Stimulated activated naive CD8-positive, alpha-beta T cell treated with anti-CD3 and anti-CD28 coated beads, Interleukin-15, Interleukin-2, amounts not matched to agents 100 ng/mL and 50 ng/mL, for 24 hours (primary cell): Measurements from ENCODE around the gene ZNF407.
"Not testable (repeated sequence)": the region's sequence is repeated elsewhere in the genome, so short reads cannot be mapped to it uniquely, and the experiment has no call there.

Source experiments
- H3K27ac Mint-ChIP-seq: one replicate; pipeline ENCODE4 v1.8.0; 2021; ENCODE audit warnings: mild to moderate bottlenecking, mixed read lengths
- H3K27me3 Mint-ChIP-seq: one replicate; pipeline ENCODE4 v1.8.0; 2021; ENCODE audit warnings: mixed read lengths
- H3K36me3 Mint-ChIP-seq: one replicate; pipeline ENCODE4 v1.8.0; 2021; ENCODE audit warnings: low read depth, mixed read lengths
- H3K4me1 Mint-ChIP-seq: one replicate; pipeline ENCODE4 v1.8.0; 2021; ENCODE audit warnings: low read depth, mixed read lengths
- H3K4me3 Mint-ChIP-seq: one replicate; pipeline ENCODE4 v1.8.0; 2021; ENCODE audit warnings: mild to moderate bottlenecking, mixed read lengths
- H3K9me3 Mint-ChIP-seq: one replicate; pipeline ENCODE4 v1.8.0; 2021; ENCODE audit warnings: mixed read lengths

Gene ZNF407

DNA sequence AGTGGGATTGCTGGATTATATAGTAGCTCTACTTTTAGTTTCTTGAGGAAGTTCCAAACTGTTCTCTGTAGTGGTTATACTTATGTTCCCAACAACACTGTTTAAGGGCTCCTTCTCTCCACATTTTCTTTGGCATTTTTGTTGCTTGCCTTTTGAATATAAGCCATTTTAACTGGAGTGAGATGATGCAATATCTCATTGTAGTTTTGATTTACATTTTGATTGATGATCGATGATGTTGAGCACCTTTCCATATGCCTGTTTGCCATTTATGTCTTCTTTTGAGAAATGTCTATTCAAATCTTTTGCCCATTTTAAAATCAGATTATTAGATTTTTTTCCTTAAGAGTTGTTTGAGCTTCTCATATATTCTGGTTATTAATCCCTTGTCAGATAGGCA lies 368.0 kb downstream of the ZNF407 start:
- H3K9me3 Mint-ChIP-seq, result peaks cover 4% of the 10 kb centered on the region
- H3K4me3 Mint-ChIP-seq, result no peak overlapping the region
- H3K4me1 Mint-ChIP-seq, result no peaks in the 10 kb centered on the region
- H3K36me3 Mint-ChIP-seq, result peaks cover 23% of the 10 kb centered on the region
- H3K27ac Mint-ChIP-seq, result no peak overlapping the region
- H3K27me3 Mint-ChIP-seq, result no peaks in the 10 kb centered on the region

DNA sequence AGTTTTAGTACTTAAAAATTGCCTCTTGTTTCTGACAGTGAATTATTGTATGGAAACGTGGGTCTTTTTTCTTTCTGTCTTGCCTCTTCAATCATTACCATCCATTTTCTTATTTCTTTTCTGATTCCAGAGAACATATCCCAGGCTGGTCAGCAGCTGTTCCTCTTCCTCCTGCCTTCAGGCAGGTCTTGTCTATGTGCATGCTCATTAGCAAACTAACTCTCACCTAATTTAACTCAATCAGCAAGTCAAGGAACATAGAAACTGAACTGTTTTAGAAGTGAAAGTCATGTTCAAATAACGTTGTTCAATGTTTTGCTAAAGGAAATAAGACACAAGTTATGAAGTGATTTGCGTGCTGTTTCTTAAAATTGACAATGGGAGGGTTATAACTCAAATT lies 369.8 kb downstream of the ZNF407 start:
- Mint-ChIP-seq H3K27me3 (no peaks in the 10 kb centered on the region), H3K27ac (no peak overlapping the region), H3K36me3 (peaks cover 19% of the 10 kb centered on the region), H3K4me3 (no peak overlapping the region), H3K9me3 (peaks cover 4% of the 10 kb centered on the region), H3K4me1 (no peaks in the 10 kb centered on the region)

DNA sequence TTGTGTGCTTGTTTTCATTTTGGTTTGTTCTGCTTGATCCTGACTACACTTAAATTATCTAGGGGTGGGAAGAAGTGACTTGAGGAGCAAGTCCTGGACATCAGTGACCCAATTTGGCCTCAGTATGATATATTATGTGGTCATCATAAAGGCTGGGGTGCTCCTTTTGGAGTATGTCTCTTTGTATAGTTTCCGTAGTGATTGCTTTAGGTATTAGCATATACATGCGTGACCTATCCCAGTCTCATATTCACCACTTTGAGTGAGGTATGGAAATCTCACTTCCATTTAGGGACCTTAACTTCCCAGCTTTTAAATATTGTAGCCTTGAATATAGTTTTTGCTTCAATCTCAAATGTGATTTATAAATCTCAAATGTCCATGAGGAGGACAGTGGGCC lies 370.3 kb downstream of the ZNF407 start:
- Mint-ChIP-seq H3K9me3 (peaks cover 4% of the 10 kb centered on the region), H3K36me3 (peaks cover 20% of the 10 kb centered on the region), H3K4me3 (no peak overlapping the region), H3K27me3 (no peaks in the 10 kb centered on the region), H3K4me1 (no peaks in the 10 kb centered on the region), H3K27ac (no peak overlapping the region)

DNA sequence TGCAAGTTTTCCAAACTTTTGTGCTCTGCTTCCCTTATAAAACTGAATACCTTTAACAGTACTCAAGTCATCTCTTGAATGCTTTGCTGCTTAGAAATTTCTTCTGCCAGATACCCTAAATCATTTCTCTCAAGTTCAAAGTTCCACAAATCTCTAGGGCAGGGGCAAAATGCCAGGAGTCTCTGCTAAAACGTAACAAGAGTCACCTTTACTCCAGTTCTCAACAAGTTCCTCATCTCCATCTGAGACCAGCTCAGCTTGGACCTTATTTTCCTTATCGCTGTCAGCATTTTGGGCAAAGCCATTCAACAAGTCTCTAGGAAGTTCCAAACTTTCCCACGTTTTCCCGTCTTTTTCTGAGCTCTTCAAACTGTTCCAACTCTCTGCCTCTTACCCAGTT lies 373.7 kb downstream of the ZNF407 start:
- not testable (repeated sequence) for H3K9me3 Mint-ChIP-seq, H3K36me3 Mint-ChIP-seq, H3K27ac Mint-ChIP-seq, H3K4me3 Mint-ChIP-seq, H3K27me3 Mint-ChIP-seq, H3K4me1 Mint-ChIP-seq

DNA sequence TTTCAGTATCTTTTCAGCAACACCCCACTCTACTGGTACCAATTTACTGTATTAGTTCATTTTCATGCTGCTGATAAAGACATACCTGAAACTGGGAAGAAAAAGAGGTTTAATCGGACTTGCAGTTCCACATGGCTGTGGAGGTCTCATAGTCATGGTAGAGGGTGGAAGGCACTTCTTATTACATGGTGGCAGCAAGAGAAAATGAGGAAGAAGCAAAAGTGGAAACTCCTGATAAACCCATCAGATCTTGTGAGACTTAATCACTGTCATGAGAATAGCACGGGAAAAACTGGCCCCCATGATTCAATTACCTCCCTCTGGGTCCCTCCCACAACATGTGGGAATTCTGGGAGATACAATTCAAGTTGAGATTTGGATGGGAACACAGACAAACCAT lies 374.1 kb downstream of the ZNF407 start:
- H3K9me3 Mint-ChIP-seq, H3K27ac Mint-ChIP-seq, H3K36me3 Mint-ChIP-seq, H3K4me1 Mint-ChIP-seq, H3K27me3 Mint-ChIP-seq, H3K4me3 Mint-ChIP-seq: not testable (repeated sequence)

DNA sequence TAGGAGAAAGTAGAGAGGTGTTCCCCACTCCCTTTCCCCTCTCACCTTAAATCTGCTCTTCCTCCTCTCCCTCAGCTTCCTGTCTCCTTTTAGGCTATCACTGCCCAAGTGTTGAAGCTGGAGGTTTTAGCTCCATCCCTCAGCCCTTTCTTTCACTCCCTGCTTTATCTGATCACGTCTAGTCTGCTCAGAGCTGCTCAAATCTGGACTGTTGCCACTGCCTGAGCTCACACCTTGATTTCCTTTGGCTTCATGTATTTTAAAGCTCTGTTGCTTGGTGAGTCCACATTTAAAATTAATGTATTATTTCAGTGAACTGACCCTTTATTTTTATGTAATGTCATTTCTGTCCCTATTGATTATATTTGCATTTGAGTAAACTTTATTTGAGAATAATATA lies 374.7 kb downstream of the ZNF407 start:
- Mint-ChIP-seq H3K36me3 (peaks cover 4% of the 10 kb centered on the region), H3K4me1 (no peaks in the 10 kb centered on the region), H3K4me3 (no peak overlapping the region), H3K27me3 (no peaks in the 10 kb centered on the region), H3K9me3 (no peaks in the 10 kb centered on the region), H3K27ac (no peak overlapping the region)

DNA sequence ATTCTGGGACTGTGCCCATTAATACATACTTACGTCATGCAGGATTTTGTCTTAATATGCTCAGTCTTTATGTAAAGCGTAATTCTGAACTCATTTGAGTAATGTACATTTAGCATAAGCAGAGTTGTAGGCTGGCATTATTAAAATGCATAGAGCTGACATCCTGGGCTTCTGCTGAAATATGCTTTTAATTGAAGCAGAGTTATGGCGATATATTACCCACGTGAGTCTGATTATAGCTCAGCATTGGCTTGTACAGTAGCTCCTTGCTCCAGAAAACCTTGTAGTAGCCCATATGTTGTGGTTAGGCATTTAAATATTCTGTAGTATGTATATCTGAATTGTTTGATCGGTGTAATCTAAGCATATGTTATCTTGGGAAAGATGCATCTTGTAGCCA lies 377.3 kb downstream of the ZNF407 start:
- H3K4me1 Mint-ChIP-seq, result no peaks in the 10 kb centered on the region
- no peak overlapping the region for H3K27ac Mint-ChIP-seq

DNA sequence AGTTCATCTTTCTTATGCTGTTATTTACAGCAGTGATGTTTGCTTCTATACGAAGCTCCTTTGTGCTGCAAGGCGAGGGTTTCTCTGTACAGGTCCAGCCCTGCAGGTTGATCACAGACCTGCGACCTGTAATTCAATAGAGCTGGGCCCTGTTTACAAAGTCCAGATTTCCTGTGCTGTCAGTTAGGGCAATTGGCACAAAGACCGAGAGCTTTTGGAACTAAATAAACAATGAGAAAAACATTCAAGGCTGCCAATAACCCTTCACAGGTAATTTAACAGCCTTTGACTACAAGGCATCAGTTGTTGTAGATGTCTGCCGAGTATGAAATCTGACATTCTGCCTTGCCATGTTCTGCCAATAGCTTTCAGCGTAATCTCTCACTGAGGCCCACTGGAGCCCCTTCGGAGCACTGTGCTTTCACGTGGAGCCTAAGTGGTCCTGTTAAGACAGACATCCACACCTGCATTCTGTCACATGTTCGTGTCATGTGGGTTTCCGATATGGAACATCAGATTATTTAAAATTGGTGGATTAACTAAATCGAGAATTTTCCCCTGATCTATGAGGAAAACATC lies 378.8 kb downstream of the ZNF407 start:
- H3K27ac Mint-ChIP-seq, result no peak overlapping the region
- no peaks in the 10 kb centered on the region for H3K9me3 Mint-ChIP-seq
- peaks cover 6% of the 10 kb centered on the region for H3K36me3 Mint-ChIP-seq
- H3K27me3 Mint-ChIP-seq, result no peaks in the 10 kb centered on the region
- H3K4me1 Mint-ChIP-seq, result no peaks in the 10 kb centered on the region
- no peak overlapping the region for H3K4me3 Mint-ChIP-seq

More for the DNA sequence above, 377.3 kb downstream of the ZNF407 start:
- no peak overlapping the region for H3K4me3 Mint-ChIP-seq
- peaks cover 4% of the 10 kb centered on the region for H3K36me3 Mint-ChIP-seq
- H3K9me3 Mint-ChIP-seq, result no peaks in the 10 kb centered on the region
- H3K27me3 Mint-ChIP-seq, result no peaks in the 10 kb centered on the region

DNA sequence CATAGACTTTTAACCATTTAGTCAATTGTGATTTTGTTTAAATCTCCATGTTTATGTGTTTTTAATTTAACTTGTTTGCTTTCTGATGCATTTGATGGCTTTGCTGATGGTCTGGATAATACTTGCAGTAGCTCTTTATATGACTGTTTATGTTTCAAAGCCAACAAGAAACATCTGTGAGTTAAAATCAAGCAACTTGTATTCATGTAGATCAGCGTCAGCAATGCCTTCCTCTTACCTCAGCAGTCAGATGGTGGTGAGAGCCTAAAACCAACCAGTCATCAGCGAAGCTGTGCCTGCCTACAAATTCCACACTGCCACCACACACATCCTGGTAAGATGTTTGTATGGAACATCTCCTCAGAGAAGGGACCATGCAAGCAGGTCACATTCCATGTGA lies 379.4 kb downstream of the ZNF407 start:
- no peaks in the 10 kb centered on the region for H3K4me1 Mint-ChIP-seq
- H3K27ac Mint-ChIP-seq, result no peak overlapping the region
- H3K27me3 Mint-ChIP-seq, result no peaks in the 10 kb centered on the region
- no peak overlapping the region for H3K4me3 Mint-ChIP-seq
- peaks cover 7% of the 10 kb centered on the region for H3K36me3 Mint-ChIP-seq
- H3K9me3 Mint-ChIP-seq, result no peaks in the 10 kb centered on the region

DNA sequence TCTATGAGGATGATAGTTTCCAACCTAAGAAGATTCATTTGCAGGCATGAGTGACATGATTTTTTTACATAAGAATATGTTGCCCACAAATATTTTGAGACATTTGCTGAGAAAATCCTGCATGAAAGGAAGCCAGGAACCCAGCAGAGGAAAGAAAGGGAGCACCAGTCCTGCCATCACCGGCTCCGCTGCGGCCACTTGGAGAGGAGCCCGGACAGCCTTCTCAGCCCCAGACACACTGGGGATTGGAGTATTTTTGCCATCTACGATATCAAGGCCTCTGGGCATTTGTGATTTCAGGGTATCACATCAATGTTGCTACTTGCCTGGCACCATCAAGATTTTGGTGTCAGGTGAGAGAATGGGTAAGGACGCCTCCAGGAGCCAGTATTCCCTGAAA lies 383.0 kb downstream of the ZNF407 start:
- peaks cover 3% of the 10 kb centered on the region for H3K36me3 Mint-ChIP-seq
- H3K4me3 Mint-ChIP-seq, result no peak overlapping the region
- no peak overlapping the region for H3K27ac Mint-ChIP-seq
- H3K9me3 Mint-ChIP-seq, result no peaks in the 10 kb centered on the region
- H3K4me1 Mint-ChIP-seq, result no peaks in the 10 kb centered on the region
- no peaks in the 10 kb centered on the region for H3K27me3 Mint-ChIP-seq

DNA sequence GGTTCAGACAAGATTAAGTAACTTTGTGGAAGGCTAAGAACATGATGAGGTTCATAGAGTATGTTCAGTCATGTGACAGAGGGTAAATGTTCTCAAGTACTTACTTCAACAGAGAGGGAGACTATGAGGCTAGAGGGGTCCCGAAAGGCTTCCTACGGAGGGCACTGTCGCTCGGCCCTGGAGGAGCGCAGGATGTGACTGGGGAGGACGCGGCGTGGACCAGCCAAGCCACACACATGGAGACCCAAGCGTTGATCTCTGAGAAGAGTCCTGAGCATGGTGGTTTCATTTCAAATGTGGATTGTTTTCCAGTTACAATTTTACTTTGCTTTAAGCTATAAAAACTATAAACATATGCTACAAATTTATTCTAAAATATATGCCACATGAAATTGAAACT lies 383.8 kb downstream of the ZNF407 start:
- Mint-ChIP-seq H3K27me3 (no peaks in the 10 kb centered on the region), H3K4me1 (no peaks in the 10 kb centered on the region), H3K4me3 (no peak overlapping the region), H3K36me3 (peaks cover 3% of the 10 kb centered on the region), H3K9me3 (no peaks in the 10 kb centered on the region), H3K27ac (no peak overlapping the region)

DNA sequence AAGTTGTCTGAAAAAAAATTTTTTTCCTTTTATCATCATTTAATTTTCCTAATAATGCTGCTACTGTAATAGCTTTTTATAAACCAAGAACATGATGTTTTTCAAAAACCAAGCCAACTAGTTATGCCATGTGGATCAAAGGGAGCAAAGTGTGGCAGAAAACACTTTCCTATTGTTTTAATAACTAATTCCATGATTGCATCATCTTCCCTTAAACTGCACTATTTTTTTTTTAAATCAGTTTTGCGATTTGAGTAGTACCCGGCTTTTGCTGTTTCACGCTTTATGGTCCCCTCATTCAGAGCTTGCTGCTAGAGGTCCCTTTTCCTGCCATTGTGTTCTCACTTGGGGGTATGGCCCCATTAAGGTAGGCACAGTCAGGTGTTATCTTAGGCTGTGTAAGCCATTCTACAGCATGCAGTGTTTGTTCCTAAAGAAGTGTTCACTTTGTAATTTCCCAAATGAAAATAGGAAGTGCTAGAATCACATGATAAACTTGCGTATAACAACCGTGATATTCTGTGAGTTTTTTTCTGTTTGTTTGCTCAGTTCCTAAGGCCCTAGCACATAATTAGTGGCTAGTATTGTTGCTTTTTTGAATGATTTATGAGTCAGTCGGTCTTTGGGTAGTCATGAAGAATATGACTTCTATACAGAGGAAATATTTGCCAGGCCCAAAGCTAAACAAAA lies 385.4 kb downstream of the ZNF407 start:
- Mint-ChIP-seq H3K27me3 (no peaks in the 10 kb centered on the region), H3K4me3 (no peak overlapping the region), H3K4me1 (no peaks in the 10 kb centered on the region), H3K9me3 (no peaks in the 10 kb centered on the region), H3K36me3 (peaks cover 7% of the 10 kb centered on the region), H3K27ac (no peak overlapping the region)

DNA sequence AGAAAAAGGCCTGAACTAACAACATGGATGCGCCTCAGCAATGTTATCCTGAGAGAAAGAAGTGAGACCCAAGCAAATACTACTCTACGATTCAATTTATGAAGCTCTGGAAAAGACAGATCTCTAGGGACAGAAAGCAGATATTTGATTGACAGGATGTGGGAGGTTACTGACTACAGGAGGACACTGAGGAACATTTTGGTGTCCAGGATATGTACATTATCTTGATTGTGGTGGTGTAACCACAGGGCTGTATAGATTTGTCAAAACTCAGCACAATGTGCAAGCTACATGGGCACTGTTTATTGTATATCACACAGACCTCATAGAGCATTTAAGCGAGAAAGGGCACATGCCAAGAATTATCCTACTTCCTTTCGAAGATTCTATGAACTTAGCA lies 391.5 kb downstream of the ZNF407 start:
- H3K27ac Mint-ChIP-seq, result no peak overlapping the region
- peaks cover 14% of the 10 kb centered on the region for H3K36me3 Mint-ChIP-seq
- peaks cover 32% of the 10 kb centered on the region for H3K4me1 Mint-ChIP-seq
- H3K9me3 Mint-ChIP-seq, result no peaks in the 10 kb centered on the region
- H3K27me3 Mint-ChIP-seq, result no peaks in the 10 kb centered on the region
- no peak overlapping the region for H3K4me3 Mint-ChIP-seq

DNA sequence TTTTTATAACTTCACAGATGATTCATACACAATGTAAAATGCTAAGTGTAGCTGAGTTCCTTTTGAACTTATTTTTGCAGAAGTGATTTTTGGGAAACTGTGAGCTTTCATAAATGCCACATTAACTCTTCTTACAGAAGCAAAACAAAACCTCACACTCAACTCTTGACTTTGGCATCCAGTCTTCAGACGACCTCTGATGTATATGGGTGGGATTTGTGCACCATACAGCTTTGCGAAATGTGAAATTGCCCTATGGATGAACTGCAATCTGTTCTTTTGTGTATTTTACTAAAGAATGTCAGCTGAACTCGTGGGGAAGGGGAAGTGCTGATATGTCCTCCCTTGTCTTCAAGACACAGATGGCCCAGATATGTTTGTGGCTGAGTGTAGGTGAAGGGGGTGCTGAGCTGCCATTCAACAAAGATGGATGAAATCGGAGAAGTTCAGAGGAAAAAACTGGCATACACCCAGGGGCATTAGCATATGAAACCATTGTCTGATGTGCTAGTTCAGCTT lies 393.0 kb downstream of the ZNF407 start:
- peaks cover 47% of the 10 kb centered on the region for H3K4me1 Mint-ChIP-seq
- no peaks in the 10 kb centered on the region for H3K9me3 Mint-ChIP-seq
- H3K27me3 Mint-ChIP-seq, result no peaks in the 10 kb centered on the region
- peak overlapping the region; percentile 56 for H3K27ac Mint-ChIP-seq
- peaks cover 14% of the 10 kb centered on the region for H3K36me3 Mint-ChIP-seq
- H3K4me3 Mint-ChIP-seq, result no peak overlapping the region

DNA sequence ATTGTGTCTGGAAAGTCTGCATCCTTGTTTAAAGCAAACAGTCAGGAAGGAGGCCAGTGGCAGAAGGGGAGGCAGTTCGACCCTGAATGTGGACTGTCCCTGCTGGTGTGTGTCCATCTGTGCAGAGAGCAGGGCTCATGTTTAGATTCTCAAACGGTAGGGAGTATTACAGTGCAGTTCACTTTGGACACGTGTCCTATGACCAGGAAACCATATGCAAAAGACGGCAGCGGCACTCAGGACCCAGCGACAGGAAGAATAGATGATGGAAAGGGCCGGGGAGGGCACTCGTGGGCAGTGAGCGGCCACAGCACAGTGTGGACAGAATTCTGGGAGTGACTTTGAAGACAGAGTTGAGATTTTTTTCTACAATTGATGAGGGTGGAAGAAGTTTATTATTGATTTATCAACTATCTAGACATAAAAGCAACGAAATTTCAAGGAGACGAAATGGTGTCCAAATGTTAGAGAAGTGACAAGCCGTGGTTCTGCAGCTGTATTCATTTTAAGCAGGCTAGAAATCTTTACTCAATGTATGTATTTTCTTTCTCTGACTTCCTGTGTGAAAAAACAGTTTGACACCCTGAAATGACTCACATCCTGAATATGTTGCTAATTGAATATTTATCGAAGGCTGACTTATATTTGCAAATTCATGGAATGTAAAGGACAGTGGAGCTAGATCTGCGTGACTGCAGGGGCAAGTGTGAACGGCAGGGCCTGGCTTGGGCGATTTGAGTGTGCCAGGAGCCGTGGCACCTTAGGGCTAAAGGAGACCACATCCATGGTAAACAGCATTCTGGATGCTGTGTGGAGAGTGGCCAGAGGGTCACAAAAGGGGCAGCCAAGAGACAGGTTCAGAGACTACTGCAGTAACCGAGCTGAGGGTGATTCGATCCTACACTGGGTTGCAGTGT lies 397.1 kb downstream of the ZNF407 start:
- H3K4me3 Mint-ChIP-seq, result peak overlapping the region; percentile 65
- H3K27me3 Mint-ChIP-seq, result no peaks in the 10 kb centered on the region
- H3K9me3 Mint-ChIP-seq, result peaks cover 9% of the 10 kb centered on the region
- H3K36me3 Mint-ChIP-seq, result peaks cover 21% of the 10 kb centered on the region
- H3K4me1 Mint-ChIP-seq, result peaks cover 53% of the 10 kb centered on the region
- H3K27ac Mint-ChIP-seq, result peak overlapping the region; percentile 86
